ENCODE results near the gene BCDIN3D.
"Not testable (repeated sequence)": the region's sequence is repeated elsewhere in the genome, so short reads cannot be mapped to it uniquely, and the experiment has no call there.

Gene BCDIN3D

GRCh38 chr12:49863946-49864797 lies 21.3 kb upstream of the BCDIN3D start:
- Histone ChIP-seq H3K36me3 (ENCODE audit: control insufficient read depth in 5 of 5, insufficient read depth in 5 of 5, low read length in 5 of 5) (no peaks in the 10 kb centered on the region), H3K9me3 (ENCODE audit: control insufficient read depth in 5 of 5, low read length in 5 of 5) (no peaks in the 10 kb centered on the region), H3K4me3 (ENCODE audit: low read depth in 1 of 5, low read length in 5 of 5) (no peak overlapping the region), H3K27ac (ENCODE audit: low read depth, low read length) (no peak overlapping the region), H3K27me3 (ENCODE audit: control insufficient read depth in 5 of 5, insufficient read depth in 4 of 5, low read length in 5 of 5) (peaks cover 0 to 8% (median 0%) of the 10 kb centered on the region in 5 donors), H3K4me1 (ENCODE audit: control insufficient read depth in 5 of 5, insufficient read depth in 5 of 5, low read length in 5 of 5) (peaks cover 4 to 23% (median 21%) of the 10 kb centered on the region in 5 donors), H3K9ac (ENCODE audit: low read length in 5 of 5) (no peak overlapping the region)

GRCh38 chr12:49860921-49861320 lies 18.0 kb upstream of the BCDIN3D start:
- H3K4me3 ChIP-seq (ENCODE audit: low read depth in 1 of 5, low read length in 5 of 5); H3K9ac ChIP-seq (ENCODE audit: low read length in 5 of 5); H3K27ac ChIP-seq (ENCODE audit: low read depth, low read length); H3K36me3 ChIP-seq (ENCODE audit: control insufficient read depth in 5 of 5, insufficient read depth in 5 of 5, low read length in 5 of 5); H3K4me1 ChIP-seq (ENCODE audit: control insufficient read depth in 5 of 5, insufficient read depth in 5 of 5, low read length in 5 of 5); H3K9me3 ChIP-seq (ENCODE audit: control insufficient read depth in 5 of 5, low read length in 5 of 5); H3K27me3 ChIP-seq (ENCODE audit: control insufficient read depth in 5 of 5, insufficient read depth in 4 of 5, low read length in 5 of 5): not testable (repeated sequence)

GRCh38 chr12:49855890-49856289 lies 13.0 kb upstream of the BCDIN3D start:
- not testable (repeated sequence) for H3K9me3 ChIP-seq (ENCODE audit: control insufficient read depth in 5 of 5, low read length in 5 of 5); H3K27ac ChIP-seq (ENCODE audit: low read depth, low read length); H3K36me3 ChIP-seq (ENCODE audit: control insufficient read depth in 5 of 5, insufficient read depth in 5 of 5, low read length in 5 of 5); H3K9ac ChIP-seq (ENCODE audit: low read length in 5 of 5); H3K4me3 ChIP-seq (ENCODE audit: low read depth in 1 of 5, low read length in 5 of 5); H3K27me3 ChIP-seq (ENCODE audit: control insufficient read depth in 5 of 5, insufficient read depth in 4 of 5, low read length in 5 of 5); H3K4me1 ChIP-seq (ENCODE audit: control insufficient read depth in 5 of 5, insufficient read depth in 5 of 5, low read length in 5 of 5)

- no peaks in the 10 kb centered on the region for H3K36me3 ChIP-seq (ENCODE audit: control insufficient read depth in 5 of 5, insufficient read depth in 5 of 5, low read length in 5 of 5)
- H3K9me3 ChIP-seq (ENCODE audit: control insufficient read depth in 5 of 5, low read length in 5 of 5), result no peaks in the 10 kb centered on the region
- peaks cover 0 to 4% (median 0%) of the 10 kb centered on the region in 5 donors for H3K27me3 ChIP-seq (ENCODE audit: control insufficient read depth in 5 of 5, insufficient read depth in 4 of 5, low read length in 5 of 5)
- H3K27ac ChIP-seq (ENCODE audit: low read depth, low read length), result no peak overlapping the region
- H3K9ac ChIP-seq (ENCODE audit: low read length in 5 of 5), result no peak overlapping the region
- H3K4me3 ChIP-seq (ENCODE audit: low read depth in 1 of 5, low read length in 5 of 5), result no peak overlapping the region
- H3K4me1 ChIP-seq (ENCODE audit: control insufficient read depth in 5 of 5, insufficient read depth in 5 of 5, low read length in 5 of 5), result no peaks in the 10 kb centered on the region
Observed at GRCh38 chr12:49854976-49855375, 12.1 kb upstream of the BCDIN3D start.

GRCh38 chr12:49853671-49854070 lies 10.8 kb upstream of the BCDIN3D start:
- no peak overlapping the region for H3K4me3 ChIP-seq (ENCODE audit: low read depth in 1 of 5, low read length in 5 of 5)
- H3K9me3 ChIP-seq (ENCODE audit: control insufficient read depth in 5 of 5, low read length in 5 of 5), result peaks cover 0 to 3% (median 0%) of the 10 kb centered on the region in 5 donors
- peaks cover 0 to 9% (median 3%) of the 10 kb centered on the region in 5 donors for H3K27me3 ChIP-seq (ENCODE audit: control insufficient read depth in 5 of 5, insufficient read depth in 4 of 5, low read length in 5 of 5)
- H3K4me1 ChIP-seq (ENCODE audit: control insufficient read depth in 5 of 5, insufficient read depth in 5 of 5, low read length in 5 of 5), result no peaks in the 10 kb centered on the region
- no peaks in the 10 kb centered on the region for H3K36me3 ChIP-seq (ENCODE audit: control insufficient read depth in 5 of 5, insufficient read depth in 5 of 5, low read length in 5 of 5)
- no peak overlapping the region for H3K9ac ChIP-seq (ENCODE audit: low read length in 5 of 5)
- no peak overlapping the region for H3K27ac ChIP-seq (ENCODE audit: low read depth, low read length)

- Histone ChIP-seq H3K27me3 (ENCODE audit: control insufficient read depth in 5 of 5, insufficient read depth in 4 of 5, low read length in 5 of 5) (peaks cover 0 to 16% (median 10%) of the 10 kb centered on the region in 5 donors), H3K36me3 (ENCODE audit: control insufficient read depth in 5 of 5, insufficient read depth in 5 of 5, low read length in 5 of 5) (no peaks in the 10 kb centered on the region), H3K9me3 (ENCODE audit: control insufficient read depth in 5 of 5, low read length in 5 of 5) (peaks cover 0 to 3% (median 0%) of the 10 kb centered on the region in 5 donors), H3K4me1 (ENCODE audit: control insufficient read depth in 5 of 5, insufficient read depth in 5 of 5, low read length in 5 of 5) (peaks cover 0 to 13% (median 10%) of the 10 kb centered on the region in 5 donors), H3K4me3 (ENCODE audit: low read depth in 1 of 5, low read length in 5 of 5) (no peak overlapping the region), H3K9ac (ENCODE audit: low read length in 5 of 5) (no peak overlapping the region), H3K27ac (ENCODE audit: low read depth, low read length) (no peak overlapping the region)
Observed at GRCh38 chr12:49847161-49847560, 4.3 kb upstream of the BCDIN3D start.

GRCh38 chr12:49846032-49846431 lies 3.1 kb upstream of the BCDIN3D start:
- Histone ChIP-seq H3K36me3 (ENCODE audit: control insufficient read depth in 5 of 5, insufficient read depth in 5 of 5, low read length in 5 of 5) (no peaks in the 10 kb centered on the region), H3K9me3 (ENCODE audit: control insufficient read depth in 5 of 5, low read length in 5 of 5) (peaks cover 0 to 3% (median 0%) of the 10 kb centered on the region in 5 donors), H3K27me3 (ENCODE audit: control insufficient read depth in 5 of 5, insufficient read depth in 4 of 5, low read length in 5 of 5) (peaks cover 0 to 16% (median 10%) of the 10 kb centered on the region in 5 donors), H3K9ac (ENCODE audit: low read length in 5 of 5) (no peak overlapping the region), H3K4me1 (ENCODE audit: control insufficient read depth in 5 of 5, insufficient read depth in 5 of 5, low read length in 5 of 5) (peaks cover 0 to 20% (median 18%) of the 10 kb centered on the region in 5 donors), H3K27ac (ENCODE audit: low read depth, low read length) (no peak overlapping the region), H3K4me3 (ENCODE audit: low read depth in 1 of 5, low read length in 5 of 5) (no peak overlapping the region)

- peaks cover 0 to 10% (median 8%) of the 10 kb centered on the region in 5 donors for H3K27me3 ChIP-seq (ENCODE audit: control insufficient read depth in 5 of 5, insufficient read depth in 4 of 5, low read length in 5 of 5)
- H3K27ac ChIP-seq (ENCODE audit: low read depth, low read length), result no peak overlapping the region
- no peak overlapping the region for H3K4me3 ChIP-seq (ENCODE audit: low read depth in 1 of 5, low read length in 5 of 5)
- H3K4me1 ChIP-seq (ENCODE audit: control insufficient read depth in 5 of 5, insufficient read depth in 5 of 5, low read length in 5 of 5), result peaks cover 0 to 20% (median 18%) of the 10 kb centered on the region in 5 donors
- H3K36me3 ChIP-seq (ENCODE audit: control insufficient read depth in 5 of 5, insufficient read depth in 5 of 5, low read length in 5 of 5), result no peaks in the 10 kb centered on the region
- H3K9ac ChIP-seq (ENCODE audit: low read length in 5 of 5), result no peak overlapping the region
- no peaks in the 10 kb centered on the region for H3K9me3 ChIP-seq (ENCODE audit: control insufficient read depth in 5 of 5, low read length in 5 of 5)
Observed at GRCh38 chr12:49843876-49844437, 1.1 kb upstream of the BCDIN3D start.

GRCh38 chr12:49843411-49843810 lies 505 bp upstream of the BCDIN3D start:
- H3K36me3 ChIP-seq (ENCODE audit: control insufficient read depth in 5 of 5, insufficient read depth in 5 of 5, low read length in 5 of 5), result peaks cover 0 to 2% (median 0%) of the 10 kb centered on the region in 5 donors
- H3K4me1 ChIP-seq (ENCODE audit: control insufficient read depth in 5 of 5, insufficient read depth in 5 of 5, low read length in 5 of 5), result peaks cover 0 to 20% (median 18%) of the 10 kb centered on the region in 5 donors
- H3K9me3 ChIP-seq (ENCODE audit: control insufficient read depth in 5 of 5, low read length in 5 of 5), result no peaks in the 10 kb centered on the region
- H3K27ac ChIP-seq (ENCODE audit: low read depth, low read length), result peak overlapping the region; percentile 96
- peak overlapping the region in 4 of 5 donors; percentile 53 to 90 (median 86) for H3K9ac ChIP-seq (ENCODE audit: low read length in 5 of 5)
- peaks cover 0 to 8% (median 6%) of the 10 kb centered on the region in 5 donors for H3K27me3 ChIP-seq (ENCODE audit: control insufficient read depth in 5 of 5, insufficient read depth in 4 of 5, low read length in 5 of 5)
- H3K4me3 ChIP-seq (ENCODE audit: low read depth in 1 of 5, low read length in 5 of 5), result peak overlapping the region; percentile 73 to 92 (median 83)

- Histone ChIP-seq H3K9me3 (ENCODE audit: control insufficient read depth in 5 of 5, low read length in 5 of 5) (no peaks in the 10 kb centered on the region), H3K4me3 (ENCODE audit: low read depth in 1 of 5, low read length in 5 of 5) (no peak overlapping the region), H3K4me1 (ENCODE audit: control insufficient read depth in 5 of 5, insufficient read depth in 5 of 5, low read length in 5 of 5) (peaks cover 0 to 20% (median 18%) of the 10 kb centered on the region in 5 donors), H3K36me3 (ENCODE audit: control insufficient read depth in 5 of 5, insufficient read depth in 5 of 5, low read length in 5 of 5) (peaks cover 0 to 4% (median 0%) of the 10 kb centered on the region in 5 donors), H3K27ac (ENCODE audit: low read depth, low read length) (no peak overlapping the region), H3K27me3 (ENCODE audit: control insufficient read depth in 5 of 5, insufficient read depth in 4 of 5, low read length in 5 of 5) (no peaks in the 10 kb centered on the region), H3K9ac (ENCODE audit: low read length in 5 of 5) (no peak overlapping the region)
Observed at GRCh38 chr12:49838973-49839633, 3.8 kb downstream of the BCDIN3D start.

Data from subcutaneous abdominal adipose tissue (tissue), 5 donors.